NCI-H2196 treated with DMSO at 0.1 percent for 48 hours (cell line): ENCODE results near the gene XRCC1.

Experiments
- DNase-seq: peaks from one replicate; lab custom pipeline; 2025; ENCODE audit not compliant: unreplicated experiment; lab: John Stamatoyannopoulos, UW

XRCC1 gene

GRCh38 chr19:43546581-43546980 lies 28.7 kb downstream of the XRCC1 start:
- DNase-seq = no peak

- DNase-seq = no peak
Observed at GRCh38 chr19:43545981-43546380, 29.3 kb downstream of the XRCC1 start.

- no peak for DNase-seq
Observed at GRCh38 chr19:43545276-43545675, 30.1 kb downstream of the XRCC1 start.

GRCh38 chr19:43544077-43544476 lies 31.2 kb downstream of the XRCC1 start:
- no peak for DNase-seq

- no peak for DNase-seq
Observed at GRCh38 chr19:43541920-43542650, 33.2 kb downstream of the XRCC1 start.

GRCh38 chr19:43540381-43540780 lies 34.9 kb downstream of the XRCC1 start:
- no peak for DNase-seq

GRCh38 chr19:43538922-43539321 lies 36.4 kb downstream of the XRCC1 start:
- DNase-seq = no peak

GRCh38 chr19:43534816-43535761 lies 40.2 kb downstream of the XRCC1 start:
- DNase-seq = peak; percentile 8

- DNase-seq = no peak
Observed at GRCh38 chr19:43534305-43534815, 41.0 kb downstream of the XRCC1 start.

- DNase-seq = peak; percentile 100
Observed at GRCh38 chr19:43533546-43534304, 41.6 kb downstream of the XRCC1 start.

GRCh38 chr19:43532962-43533545 lies 42.3 kb downstream of the XRCC1 start, which contains the start of gene ZNF575:
ZNF575 (plus strand) TSS chr19:43533188; CDS start chr19:43534423, 1,235 bp downstream.
- DNase-seq = peak; percentile 94

GRCh38 chr19:43532571-43532961 lies 42.8 kb downstream of the XRCC1 start:
- DNase-seq = peak; percentile 69

GRCh38 chr19:43527860-43528622 lies 47.3 kb downstream of the XRCC1 start:
- peak; percentile 11 for DNase-seq

- DNase-seq = peak; percentile 50
Observed at GRCh38 chr19:43526884-43527859, 48.2 kb downstream of the XRCC1 start, which contains the start of gene ETHE1. ETHE1 (minus strand) TSS chr19:43527201; CDS start chr19:43527177, 24 bp downstream.

- DNase-seq = no peak
Observed at GRCh38 chr19:43525836-43526771, 49.2 kb downstream of the XRCC1 start.

- no peak for DNase-seq
Observed at GRCh38 chr19:43524922-43525835, 50.1 kb downstream of the XRCC1 start.
